CD14-positive monocyte (primary cell): ENCODE measurements around the gene UGGT2. TPM values are rescaled to one million over a fixed set of nuclear protein-coding genes. Genes with fewer than 3 reads are reported as not detected.

ENCODE experiments used
- DNase-seq, 3 donors: peaks; one replicate each; pipeline ENCODE4 v3.0.0-alpha.2; 2011 to 2022
- H2AFZ ChIP-seq: 2 replicates; pipeline ENCODE4 v1.6.0; 2012; ENCODE audit warnings: mild to moderate bottlenecking, low read depth, low read length, inconsistent platforms; ENCODE audit not compliant: insufficient read depth, poor library complexity, severe bottlenecking
- H3K27ac ChIP-seq, 2 donors: 1 replicate in 1 of 2; 2 replicates in 1 of 2; pipeline ENCODE4 v1.5.1; 2012 to 2013; ENCODE audit warnings: low read length in 2 of 2, control low read depth in 1 of 2, inconsistent platforms in 1 of 2, low read depth in 1 of 2, mild to moderate bottlenecking in 1 of 2
- H3K27me3 ChIP-seq, 2 donors: one replicate each; pipeline versions ENCODE4 v1.6.0 to v1.6.1; 2011 to 2013; ENCODE audit warnings: low read length in 2 of 2; ENCODE audit not compliant: control insufficient read depth in 2 of 2, insufficient read depth in 2 of 2
- H3K36me3 ChIP-seq, 2 donors: replicated peaks in 1 of 2; 1 replicate in 1 of 2; 2 replicates in 1 of 2; pipeline versions ENCODE4 v1.5.1 to v1.6.1; 2012 to 2013; ENCODE audit warnings: low read length in 2 of 2, control low read depth in 1 of 2, inconsistent platforms in 1 of 2, mild to moderate bottlenecking in 1 of 2; ENCODE audit not compliant: insufficient read depth in 2 of 2, control insufficient read depth in 1 of 2
- H3K4me1 ChIP-seq, 2 donors: 1 replicate in 1 of 2; 2 replicates in 1 of 2; pipeline versions ENCODE4 v1.5.1 to v1.6.1; 2012 to 2013; ENCODE audit warnings: low read length in 2 of 2, control low read depth in 1 of 2, inconsistent platforms in 1 of 2, mild to moderate bottlenecking in 1 of 2, moderate library complexity in 1 of 2; ENCODE audit not compliant: insufficient read depth in 2 of 2, control insufficient read depth in 1 of 2
- H3K4me2 ChIP-seq: replicated peaks from 2 replicates; pipeline ENCODE3; 2012; ENCODE audit warnings: low read length, moderate library complexity, mild to moderate bottlenecking; ENCODE audit not compliant: poor library complexity, severe bottlenecking; ENCODE audit errors: extremely low read depth
- H3K4me3 ChIP-seq, 3 experiments: fragments of 200-600 bp in 1 of 3; sonication (generic) in 1 of 3; replicated peaks in 1 of 3; 1 replicate in 2 of 3; 2 replicates in 1 of 3; pipeline ENCODE4 v1.5.1; 2011 to 2013; ENCODE audit warnings: low read length in 3 of 3, mild to moderate bottlenecking in 3 of 3, control low read depth in 2 of 3, low read depth in 2 of 3, inconsistent platforms in 1 of 3, moderate library complexity in 1 of 3
- H3K79me2 ChIP-seq: 2 replicates; pipeline ENCODE4 v1.6.0; 2012; ENCODE audit warnings: mild to moderate bottlenecking, control low read depth, inconsistent platforms, low read length, moderate library complexity; ENCODE audit not compliant: insufficient read depth
- H3K9ac ChIP-seq: 2 replicates; pipeline ENCODE4 v1.6.0; 2017; ENCODE audit warnings: low read length, mild to moderate bottlenecking; ENCODE audit not compliant: insufficient read depth, poor library complexity, severe bottlenecking
- H3K9me3 ChIP-seq, 2 donors: replicated peaks in 1 of 2; 1 replicate in 1 of 2; 2 replicates in 1 of 2; pipeline versions ENCODE4 v1.5.1 to v1.6.1; 2012 to 2013; ENCODE audit warnings: low read length in 2 of 2, control low read depth in 1 of 2; ENCODE audit not compliant: control insufficient read depth in 1 of 2, insufficient read depth in 1 of 2
- H4K20me1 ChIP-seq: 2 replicates; pipeline ENCODE4 v1.6.0; 2012; ENCODE audit warnings: mild to moderate bottlenecking, low read length, control low read depth, moderate library complexity; ENCODE audit not compliant: insufficient read depth
- H3K27ac Mint-ChIP-seq, 7 donors: one replicate each; pipeline ENCODE4 v1.8.0; 2020; ENCODE audit warnings: mild to moderate bottlenecking in 7 of 7, mixed read lengths in 7 of 7, moderate library complexity in 6 of 7, inconsistent platforms in 2 of 7
- H3K27me3 Mint-ChIP-seq, 3 donors: one replicate each; pipeline ENCODE4 v1.8.0; 2021 to 2022; ENCODE audit warnings: low read depth in 3 of 3, mild to moderate bottlenecking in 3 of 3, mixed read lengths in 3 of 3, moderate library complexity in 3 of 3, inconsistent platforms in 1 of 3
- H3K36me3 Mint-ChIP-seq, 2 donors: one replicate each; pipeline ENCODE4 v1.8.0; 2020; ENCODE audit warnings: mixed read lengths in 2 of 2, inconsistent platforms in 1 of 2, mild to moderate bottlenecking in 1 of 2
- H3K4me1 Mint-ChIP-seq: one replicate; pipeline ENCODE4 v1.8.0; 2020; ENCODE audit warnings: mild to moderate bottlenecking, mixed read lengths
- H3K4me3 Mint-ChIP-seq, 2 donors: one replicate each; pipeline ENCODE4 v1.8.0; 2020; ENCODE audit warnings: mild to moderate bottlenecking in 2 of 2, mixed read lengths in 2 of 2, moderate library complexity in 1 of 2
- H3K9me3 Mint-ChIP-seq, 7 donors: one replicate each; pipeline ENCODE4 v1.8.0; 2020 to 2022; ENCODE audit warnings: mixed read lengths in 7 of 7, mild to moderate bottlenecking in 6 of 7, moderate library complexity in 6 of 7, inconsistent platforms in 2 of 7
- WGBS: methylation state at CpG from one replicate; pipeline ENCODE4 v1.1.5; 2013; ENCODE audit warnings: missing lambda C conversion rate; ENCODE audit not compliant: insufficient coverage; 5-methylcytosine and 5-hydroxymethylcytosine counted together
- intact Hi-C, 2 donors: fragments of 100-400 bp; cut with micrococcal nuclease; formaldehyde crosslinking; loops; one replicate each; pipeline versions ENCODE4 v1.15.0 to v1.15.1; 2023
- polyA plus RNA-seq, 3 donors: library from polyadenylated mRNA; depleted of rRNA in 1 of 3; unstranded in 2 of 3; stranded (reverse) in 1 of 3; fragments of 300-500 nt in 2 of 3; fragments of >200 nt in 1 of 3; fragmentation: Illumina TruSeq in 2 of 3; gene quantifications; 1 replicate in 2 of 3; 2 replicates in 1 of 3; pipeline ENCODE4 v1.2.3, GENCODE V29; 2012 to 2021
- TF ChIP-seq, protein P1 (sequence below): fragments of 200-600 bp; IDR thresholded peaks from one replicate; pipeline ENCODE4 v1.8.0; 2022; ENCODE audit warnings: antibody characterized with exemption, mild to moderate bottlenecking

UGGT2 gene
- polyA plus RNA-seq, 3 donors: 4.0 to 6.3 (median 5.6) TPM

DNA sequence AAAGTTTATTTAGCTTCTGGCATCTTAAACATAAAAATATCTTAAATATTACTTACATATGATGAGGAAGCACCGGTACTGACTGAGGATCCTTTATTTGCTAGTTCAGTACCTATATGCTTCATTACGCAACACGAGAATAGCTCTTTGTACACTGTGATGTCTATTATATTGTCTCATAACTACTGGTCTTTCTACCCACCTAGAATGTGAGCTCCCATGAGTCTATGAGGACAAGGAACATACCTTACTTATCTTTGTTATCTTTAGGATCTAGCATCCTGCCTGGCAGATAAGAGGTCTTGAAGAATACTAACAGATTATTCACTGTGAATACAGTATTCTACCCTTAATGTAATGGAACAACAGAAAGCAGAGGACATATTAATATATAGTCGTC is 251.4 kb downstream of the UGGT2 start:
- no peaks in the 10 kb centered on the region for H3K9me3 ChIP-seq
- no peak for DNase-seq
- Mint-ChIP-seq H3K9me3 (peaks cover 0 to 25% (median 14%) of the 10 kb centered on the region in 7 donors), H3K27me3 (no peaks in the 10 kb centered on the region), H3K27ac (no peak overlapping the region), H3K4me1 (no peaks in the 10 kb centered on the region), H3K4me3 (no peak overlapping the region), H3K36me3 (peaks cover 5 to 12% of the 10 kb centered on the region in 2 donors)
- WGBS: 100% methylated on average over 1 of the region's 4 CpGs
- no peaks in the 10 kb centered on the region for H3K4me1 ChIP-seq
- no peak overlapping the region for H2AFZ ChIP-seq
- H3K4me2 ChIP-seq: no peak overlapping the region
- H3K27me3 ChIP-seq: no peaks in the 10 kb centered on the region
- H3K9ac ChIP-seq: no peak overlapping the region
- no peaks in the 10 kb centered on the region for H3K36me3 ChIP-seq
- no peaks in the 10 kb centered on the region for H3K79me2 ChIP-seq
- no peak overlapping the region for H3K27ac ChIP-seq
- no peak overlapping the region for H3K4me3 ChIP-seq
- TF ChIP-seq, protein P1, sequence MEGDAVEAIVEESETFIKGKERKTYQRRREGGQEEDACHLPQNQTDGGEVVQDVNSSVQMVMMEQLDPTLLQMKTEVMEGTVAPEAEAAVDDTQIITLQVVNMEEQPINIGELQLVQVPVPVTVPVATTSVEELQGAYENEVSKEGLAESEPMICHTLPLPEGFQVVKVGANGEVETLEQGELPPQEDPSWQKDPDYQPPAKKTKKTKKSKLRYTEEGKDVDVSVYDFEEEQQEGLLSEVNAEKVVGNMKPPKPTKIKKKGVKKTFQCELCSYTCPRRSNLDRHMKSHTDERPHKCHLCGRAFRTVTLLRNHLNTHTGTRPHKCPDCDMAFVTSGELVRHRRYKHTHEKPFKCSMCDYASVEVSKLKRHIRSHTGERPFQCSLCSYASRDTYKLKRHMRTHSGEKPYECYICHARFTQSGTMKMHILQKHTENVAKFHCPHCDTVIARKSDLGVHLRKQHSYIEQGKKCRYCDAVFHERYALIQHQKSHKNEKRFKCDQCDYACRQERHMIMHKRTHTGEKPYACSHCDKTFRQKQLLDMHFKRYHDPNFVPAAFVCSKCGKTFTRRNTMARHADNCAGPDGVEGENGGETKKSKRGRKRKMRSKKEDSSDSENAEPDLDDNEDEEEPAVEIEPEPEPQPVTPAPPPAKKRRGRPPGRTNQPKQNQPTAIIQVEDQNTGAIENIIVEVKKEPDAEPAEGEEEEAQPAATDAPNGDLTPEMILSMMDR: no peak
- H4K20me1 ChIP-seq: no peaks in the 10 kb centered on the region
- intact Hi-C loops: no loop called here

DNA sequence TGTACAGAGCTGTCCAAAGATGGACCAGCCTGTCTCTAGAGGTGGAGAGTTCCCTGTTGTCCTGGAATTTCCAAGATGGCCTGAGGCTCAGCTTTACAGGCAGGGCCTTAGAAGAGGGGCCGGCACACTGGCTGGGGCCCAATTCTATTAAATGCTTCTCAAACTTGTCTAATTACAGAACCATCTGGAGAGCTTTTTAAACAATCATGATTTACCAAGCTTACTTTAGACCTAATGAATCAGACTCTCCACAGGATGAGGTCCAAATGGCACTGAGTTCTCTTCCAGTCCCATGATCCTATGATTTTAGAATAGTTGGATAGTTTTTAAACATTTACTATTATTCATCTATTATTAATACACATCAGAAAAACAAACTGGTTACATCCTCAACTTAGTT is 252.8 kb downstream of the UGGT2 start:
- Mint-ChIP-seq H3K9me3 (peaks cover 0 to 18% (median 8%) of the 10 kb centered on the region in 7 donors), H3K4me3 (no peak overlapping the region), H3K4me1 (no peaks in the 10 kb centered on the region), H3K27ac (peak overlapping the region in 1 of 7 donors; percentile 54), H3K27me3 (no peaks in the 10 kb centered on the region), H3K36me3 (peaks cover 6 to 18% of the 10 kb centered on the region in 2 donors)
- Histone ChIP-seq H3K9ac (no peak overlapping the region), H4K20me1 (no peaks in the 10 kb centered on the region), H3K79me2 (no peaks in the 10 kb centered on the region), H2AFZ (no peak overlapping the region), H3K9me3 (no peaks in the 10 kb centered on the region), H3K4me3 (no peak overlapping the region), H3K27ac (no peak overlapping the region), H3K4me1 (no peaks in the 10 kb centered on the region), H3K27me3 (no peaks in the 10 kb centered on the region), H3K4me2 (no peak overlapping the region), H3K36me3 (peaks cover 0 to 7% of the 10 kb centered on the region in 2 donors)
- DNase-seq: no peak
- intact Hi-C loops: no loop called here
- TF ChIP-seq, protein P1: no peak
- WGBS: no CpG with 5 or more reads among the region's 1 CpG
